GM23338 (cell line): Measurements from ENCODE around the gene PTPRN2. TPM values are rescaled to one million over a fixed set of nuclear protein-coding genes. Genes with fewer than 3 reads are reported as not detected.

Experiments used
- ATAC-seq: fragments of 200-7000 bp; cut with Tn5 transposase; 3 replicates; pipeline ENCODE4 v1.9.1; 2020
- DNase-seq: peaks from one replicate; pipeline ENCODE4 v3.0.0-alpha.2; 2015; ENCODE audit warnings: low spot score
- H2AFZ ChIP-seq: fragments of 200-600 bp; sonication (generic); 2 replicates; pipeline ENCODE4 v1.8.0; 2016; ENCODE audit warnings: antibody characterized with exemption, mild to moderate bottlenecking, moderate library complexity
- H3F3A ChIP-seq: fragments of 200-600 bp; sonication (generic); replicated peaks from 2 replicates; pipeline ENCODE4 v1.8.0; 2017; ENCODE audit warnings: antibody characterized with exemption, mixed run types, low read depth
- H3K27ac ChIP-seq: fragments of 200-600 bp; sonication (generic); 2 replicates; pipeline ENCODE4 v1.6.1; 2016; ENCODE audit warnings: low read depth
- H3K27me3 ChIP-seq: fragments of 200-600 bp; sonication (generic); 2 replicates; pipeline ENCODE4 v1.8.0; 2016; ENCODE audit warnings: mild to moderate bottlenecking, mixed run types, moderate library complexity; ENCODE audit not compliant: insufficient read depth
- H3K36me3 ChIP-seq: fragments of 200-600 bp; sonication (generic); 2 replicates; pipeline ENCODE4 v1.8.0; 2016; ENCODE audit warnings: mild to moderate bottlenecking; ENCODE audit not compliant: insufficient read depth
- H3K4me1 ChIP-seq: fragments of 200-600 bp; sonication (generic); 2 replicates; pipeline ENCODE4 v1.8.0; 2016; ENCODE audit warnings: mild to moderate bottlenecking, moderate library complexity; ENCODE audit not compliant: insufficient read depth
- H3K4me2 ChIP-seq: fragments of 200-600 bp; sonication (generic); 2 replicates; pipeline ENCODE4 v1.7.1; 2017; ENCODE audit warnings: mixed run types
- H3K4me3 ChIP-seq: fragments of 200-600 bp; sonication (generic); 2 replicates; pipeline ENCODE4 v1.6.1; 2016; ENCODE audit warnings: mixed run types
- H3K79me2 ChIP-seq: fragments of 200-600 bp; sonication (generic); replicated peaks from 2 replicates; pipeline ENCODE4 v1.8.0; 2017; ENCODE audit warnings: mild to moderate bottlenecking; ENCODE audit not compliant: insufficient read depth
- H3K9me2 ChIP-seq: fragments of 200-600 bp; sonication (generic); 2 replicates; pipeline ENCODE4 v1.8.0; 2017; ENCODE audit not compliant: insufficient read depth
- H4K20me1 ChIP-seq: fragments of 200-600 bp; sonication (generic); replicated peaks from 2 replicates; pipeline ENCODE4 v1.8.0; 2017; ENCODE audit warnings: mild to moderate bottlenecking; ENCODE audit not compliant: insufficient read depth
- H3K27ac Mint-ChIP-seq: 2 replicates; pipeline ENCODE4 v1.8.0; 2020; ENCODE audit warnings: inconsistent platforms, mild to moderate bottlenecking, moderate library complexity, mixed read lengths
- H3K27me3 Mint-ChIP-seq: 3 replicates; pipeline ENCODE4 v1.8.0; 2022; ENCODE audit warnings: low read depth, mild to moderate bottlenecking, moderate library complexity, mixed read lengths, inconsistent platforms; ENCODE audit not compliant: insufficient read depth, poor library complexity
- H3K36me3 Mint-ChIP-seq: 3 replicates; pipeline ENCODE4 v1.8.0; 2021; ENCODE audit warnings: low read depth, mild to moderate bottlenecking, inconsistent platforms, moderate library complexity, mixed read lengths
- H3K4me1 Mint-ChIP-seq: 3 replicates; pipeline ENCODE4 v1.8.0; 2020; ENCODE audit warnings: mild to moderate bottlenecking, inconsistent platforms, mixed read lengths
- H3K4me3 Mint-ChIP-seq: 3 replicates; pipeline ENCODE4 v1.8.0; 2021; ENCODE audit warnings: moderate library complexity, mild to moderate bottlenecking, inconsistent platforms, mixed read lengths
- H3K9me3 Mint-ChIP-seq: 3 replicates; pipeline ENCODE4 v1.8.0; 2020; ENCODE audit warnings: moderate library complexity, mild to moderate bottlenecking, inconsistent platforms, mixed read lengths
- CREB1 ChIP-seq: fragments of 250-450 bp; sonication (Bioruptor Pico); IDR thresholded peaks from 2 replicates; pipeline ENCODE4 v1.5.0; 2020; ENCODE audit warnings: low read depth, mild to moderate bottlenecking, moderate library complexity
- CTCF ChIP-seq, 2 experiments: fragments of 200-600 bp in 1 of 2; sonication (generic) in 1 of 2; conservative IDR thresholded peaks; 2 replicates each; pipeline versions ENCODE4 v1.5.1 to v1.6.1; 2016 to 2017; ENCODE audit warnings: antibody characterized with exemption in 2 of 2, low read depth in 2 of 2, mild to moderate bottlenecking in 2 of 2, moderate library complexity in 1 of 2
- ETS1 ChIP-seq: IDR thresholded peaks from 2 replicates; pipeline ENCODE4 v1.6.1; 2016; ENCODE audit warnings: antibody characterized with exemption
- EZH2 ChIP-seq: fragments of 200-600 bp; sonication (generic); IDR thresholded peaks from one replicate; pipeline ENCODE4 v1.8.0; 2017; ENCODE audit warnings: antibody characterized with exemption, mild to moderate bottlenecking, low read depth; ENCODE audit not compliant: unreplicated experiment
- EZH2phosphoT487 ChIP-seq: fragments of 200-600 bp; sonication (generic); IDR thresholded peaks from one replicate; pipeline ENCODE4 v1.8.1; 2018; ENCODE audit warnings: antibody characterized with exemption; ENCODE audit not compliant: unreplicated experiment
- JUNB ChIP-seq: IDR thresholded peaks from one replicate; pipeline ENCODE4 v1.6.1; 2016; ENCODE audit warnings: antibody characterized with exemption; ENCODE audit not compliant: unreplicated experiment
- NANOG ChIP-seq: IDR thresholded peaks from 2 replicates; pipeline ENCODE4 v1.6.1; 2016; ENCODE audit warnings: antibody characterized with exemption, borderline replicate concordance
- POLR2AphosphoS5 ChIP-seq: IDR thresholded peaks from 2 replicates; pipeline ENCODE4 v1.6.1; 2016; ENCODE audit warnings: antibody characterized with exemption, low read depth
- REST ChIP-seq: IDR thresholded peaks from one replicate; pipeline ENCODE4 v1.6.1; 2018; ENCODE audit warnings: antibody characterized with exemption; ENCODE audit not compliant: unreplicated experiment
- STAT1 ChIP-seq: IDR thresholded peaks from one replicate; pipeline ENCODE4 v1.6.1; 2016; ENCODE audit warnings: antibody characterized with exemption; ENCODE audit not compliant: unreplicated experiment
- ZNF114 ChIP-seq: fragments of 250-450 bp; sonication (Bioruptor Pico); IDR thresholded peaks from 2 replicates; pipeline ENCODE4 v1.5.0; 2020; ENCODE audit warnings: mild to moderate bottlenecking, moderate library complexity
- ZNF331 ChIP-seq: fragments of 250-450 bp; sonication (Bioruptor Pico); IDR thresholded peaks from 2 replicates; pipeline ENCODE4 v1.5.0; 2020; ENCODE audit warnings: low read depth, mild to moderate bottlenecking, moderate library complexity
- ZNF462 ChIP-seq: fragments of 250-450 bp; sonication (Bioruptor Pico); IDR thresholded peaks from 2 replicates; pipeline ENCODE4 v1.5.0; 2020; ENCODE audit warnings: mild to moderate bottlenecking, moderate library complexity
- polyA plus RNA-seq: library from polyadenylated mRNA; unstranded; fragments of >200 nt; fragmentation: Nextera tagmentation; extraction: Ambion mirVana; gene quantifications from 2 replicates; pipeline ENCODE4 v1.2.1, GENCODE V29; 2016
- total RNA-seq: library from RNA; depleted of rRNA; stranded (reverse); fragments of >200 nt; shearing (Covaris generic); gene quantifications from 2 replicates; pipeline ENCODE4 v1.2.3, GENCODE V29; 2014

Gene PTPRN2
- total and polyA plus RNA-seq, 2 experiments from 2014 or later = 0.87 to 4.0 TPM

- no peak overlapping the region for H3K4me3 ChIP-seq
- TF ChIP-seq CREB1 (CRISPR knock-in tag) (no peak), JUNB (no peak), ZNF114 (CRISPR knock-in tag) (no peak), ETS1 (no peak), ZNF462 (no peak), EZH2phosphoT487 (no peak), CTCF (conservative IDR thresholded peaks at IDR 0.05; ENCODE audit: low read depth in 2 of 2) (no peak), EZH2 (no peak), REST (no peak), ZNF331 (CRISPR knock-in tag) (no peak), NANOG (no peak), POLR2AphosphoS5 (no peak), STAT1 (no peak)
- peaks cover 10% of the 10 kb centered on the region for H3K9me3 Mint-ChIP-seq
- no peaks in the 10 kb centered on the region for H3K27me3 ChIP-seq
- H3F3A ChIP-seq = no peaks in the 10 kb centered on the region
- H3K4me3 Mint-ChIP-seq = no peak overlapping the region
- no peak overlapping the region for H3K27ac ChIP-seq
- DNase-seq (no peak), ATAC-seq (no peak)
- peaks cover 7% of the 10 kb centered on the region for H3K27me3 Mint-ChIP-seq
- H3K27ac Mint-ChIP-seq = no peak overlapping the region
- no peaks in the 10 kb centered on the region for H4K20me1 ChIP-seq
- no peaks in the 10 kb centered on the region for H3K4me1 Mint-ChIP-seq
- H3K36me3 ChIP-seq = no peaks in the 10 kb centered on the region
- H3K9me2 ChIP-seq = no peaks in the 10 kb centered on the region
- H3K79me2 ChIP-seq = no peaks in the 10 kb centered on the region
- no peak overlapping the region for H2AFZ ChIP-seq
- H3K4me1 ChIP-seq = no peaks in the 10 kb centered on the region
- no peak overlapping the region for H3K4me2 ChIP-seq
- peaks cover 43% of the 10 kb centered on the region for H3K36me3 Mint-ChIP-seq
These were observed 745.8 kb downstream of the PTPRN2 start for GRCh38 chr7:157841773-157842370.
